ENCODE measurements around the gene BICC1.

Gene BICC1

DNA sequence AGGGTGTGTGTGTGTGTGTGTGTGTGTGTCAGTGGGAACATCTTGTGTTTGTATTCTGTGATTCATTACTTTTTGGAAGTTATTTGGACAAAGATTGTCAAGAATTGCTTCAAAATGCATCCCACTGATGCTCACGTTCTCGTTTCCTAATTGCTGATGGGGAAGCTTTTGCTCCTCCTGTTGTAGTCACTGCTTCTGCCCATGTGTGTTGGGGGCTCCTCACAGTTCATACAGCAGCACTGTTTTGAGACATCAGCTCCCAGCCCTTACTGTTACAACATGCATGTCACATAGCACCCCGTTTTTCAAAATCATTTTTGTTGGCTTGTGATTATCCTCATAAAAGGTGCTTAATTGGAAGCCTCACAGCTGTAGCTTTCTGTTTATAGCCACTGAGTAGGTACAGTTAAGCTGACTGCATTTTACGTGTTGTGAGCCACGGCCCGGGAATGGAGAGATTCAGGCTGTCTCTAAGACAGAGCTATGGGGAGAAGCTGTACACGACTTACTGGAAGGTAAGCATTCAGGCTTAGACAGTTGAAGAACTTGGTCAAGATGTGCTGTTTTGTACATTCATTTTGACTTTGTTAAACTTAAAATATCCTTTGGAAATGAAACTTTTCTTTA lies 87.4 kb downstream of the BICC1 start:
- DNase-seq (ENCODE audit: low read depth) = no peak

DNA sequence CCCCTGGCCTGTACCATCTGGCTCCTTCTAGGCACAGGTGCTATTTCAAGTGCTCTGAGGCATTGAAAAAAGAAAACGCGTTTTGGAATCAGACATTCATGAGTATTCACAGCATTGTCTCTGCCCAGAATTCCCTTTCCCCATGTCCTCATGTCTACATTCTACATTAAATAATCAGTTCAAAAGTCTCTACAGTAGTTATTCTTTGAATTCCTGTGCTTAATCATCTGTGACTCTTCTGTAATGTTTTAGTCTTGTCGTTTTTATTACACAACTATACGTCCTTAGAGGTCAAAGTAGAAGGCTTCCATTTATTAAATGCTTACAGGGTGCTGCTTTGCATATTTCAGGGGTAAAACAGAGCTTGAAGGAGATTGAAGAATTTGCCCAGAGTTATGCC lies 95.7 kb downstream of the BICC1 start:
- no peak for DNase-seq (ENCODE audit: low read depth)

DNA sequence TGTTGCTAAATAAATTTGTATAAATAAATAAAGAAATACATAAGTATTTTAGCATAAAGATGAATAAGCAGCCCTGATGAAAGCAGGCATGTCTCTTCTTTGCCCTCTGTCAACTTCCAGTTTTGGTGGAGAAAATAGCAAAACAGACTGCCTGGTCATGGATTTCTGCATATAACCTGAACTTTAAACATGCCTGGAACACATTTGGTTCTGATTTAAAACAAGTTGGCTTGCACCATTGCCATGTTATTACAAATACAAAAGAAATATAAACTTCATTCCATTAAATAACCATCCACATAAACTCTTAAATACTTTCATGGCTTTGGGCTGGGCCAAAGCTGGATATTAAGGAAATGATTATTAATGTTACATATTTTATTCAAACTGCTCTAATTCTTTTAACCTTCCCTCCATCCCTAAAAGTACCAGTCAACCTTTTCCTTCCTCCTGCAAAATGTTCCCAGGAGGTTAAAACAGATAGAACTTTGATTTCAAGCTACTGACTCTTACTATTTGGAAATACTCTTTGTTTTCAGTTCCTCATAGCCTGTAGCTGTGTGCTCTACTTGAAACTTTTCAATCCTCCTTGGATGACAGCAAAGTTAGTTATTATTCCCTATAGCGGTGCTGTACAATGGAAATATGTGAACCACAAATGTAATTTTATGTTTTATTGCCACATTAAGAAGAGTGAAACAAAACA lies 96.3 kb downstream of the BICC1 start:
- no peak for DNase-seq (ENCODE audit: low read depth)

DNA sequence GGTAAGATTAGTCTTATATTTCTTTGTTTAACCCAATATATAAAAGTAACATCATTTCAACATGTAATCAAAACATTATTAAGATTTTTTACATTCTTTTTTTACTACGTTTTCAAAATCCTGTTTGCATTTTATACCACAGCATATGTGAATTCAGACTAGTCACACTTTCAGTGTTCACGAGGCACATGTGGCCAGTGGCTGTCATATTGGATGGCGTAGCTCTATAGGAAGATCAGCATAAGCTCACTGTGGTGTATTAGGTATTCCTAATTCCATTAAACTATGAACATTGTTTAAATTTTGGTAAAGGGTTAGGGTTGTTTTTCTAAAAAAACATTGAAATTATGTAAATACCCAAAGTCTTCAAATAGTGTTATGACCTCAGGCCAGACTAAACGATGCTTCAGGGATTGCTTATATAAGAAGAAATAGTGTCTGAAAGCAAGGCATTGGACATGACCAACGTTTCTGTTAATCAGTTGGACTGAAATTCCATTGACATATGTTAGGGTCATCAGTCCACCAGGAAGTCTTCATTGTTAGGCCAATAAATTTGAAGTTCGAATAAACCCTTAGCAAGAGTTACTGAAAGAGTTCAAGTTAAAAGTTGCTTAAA lies 97.0 kb downstream of the BICC1 start:
- no peak for DNase-seq (ENCODE audit: low read depth)

DNA sequence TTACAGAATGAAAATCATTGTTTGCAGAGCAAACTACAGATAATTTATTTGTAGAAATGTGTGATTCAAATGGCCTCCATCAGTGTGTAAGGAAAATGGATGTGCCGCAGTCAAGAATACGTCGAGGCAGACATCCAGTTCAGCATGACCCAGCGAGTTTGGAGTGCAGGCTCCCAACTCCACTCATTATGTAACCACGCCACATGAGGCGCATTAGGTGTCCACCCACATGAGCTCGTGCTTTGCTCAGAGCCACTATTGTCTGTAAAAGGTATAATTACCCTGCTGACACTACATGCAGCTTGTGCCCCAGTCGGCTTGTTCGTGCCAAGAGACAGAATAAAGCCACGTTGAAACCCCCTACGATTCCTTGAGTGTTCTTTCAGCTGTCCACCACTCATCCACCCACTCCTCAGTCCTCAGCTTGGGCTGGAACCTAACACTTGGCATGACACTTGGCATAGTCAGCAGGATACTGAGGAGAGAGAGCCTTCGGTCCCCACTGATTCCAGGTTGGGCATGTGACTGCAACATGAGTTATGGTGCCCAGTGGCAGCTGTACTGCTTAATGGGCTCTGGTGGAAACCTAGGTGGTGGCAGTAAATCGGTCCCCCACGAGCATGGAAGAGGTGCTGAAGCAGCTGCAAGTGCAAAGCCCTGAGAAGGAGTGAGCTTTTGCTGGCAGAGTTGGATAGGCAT lies 102.7 kb downstream of the BICC1 start:
- DNase-seq (ENCODE audit: low read depth) = no peak

DNA sequence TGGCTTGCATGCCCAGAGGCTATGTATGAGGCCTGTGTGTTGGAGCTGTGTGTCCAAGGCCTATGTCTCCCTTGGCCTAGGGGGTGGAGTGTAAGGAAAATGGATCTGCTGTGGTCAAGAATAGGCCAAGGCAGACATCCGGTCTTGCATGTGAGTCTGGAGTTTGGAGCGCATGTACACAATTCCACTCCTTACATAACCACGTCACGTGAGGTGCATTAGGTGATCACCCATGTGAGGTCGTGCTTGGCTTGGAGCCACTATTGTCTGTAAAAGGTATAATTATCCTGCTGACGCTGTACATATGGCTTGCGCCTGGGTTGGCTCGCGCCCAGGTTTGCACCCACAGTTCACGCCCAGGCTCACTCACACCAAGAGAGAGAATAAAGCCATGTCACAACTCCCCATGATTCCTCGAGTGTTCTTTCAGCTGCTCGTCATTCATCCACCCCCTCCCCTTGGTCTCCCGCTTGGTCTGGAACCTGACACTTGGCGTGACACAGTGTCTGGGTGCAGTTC lies 105.5 kb downstream of the BICC1 start:
- DNase-seq (ENCODE audit: low read depth) = no peak

DNA sequence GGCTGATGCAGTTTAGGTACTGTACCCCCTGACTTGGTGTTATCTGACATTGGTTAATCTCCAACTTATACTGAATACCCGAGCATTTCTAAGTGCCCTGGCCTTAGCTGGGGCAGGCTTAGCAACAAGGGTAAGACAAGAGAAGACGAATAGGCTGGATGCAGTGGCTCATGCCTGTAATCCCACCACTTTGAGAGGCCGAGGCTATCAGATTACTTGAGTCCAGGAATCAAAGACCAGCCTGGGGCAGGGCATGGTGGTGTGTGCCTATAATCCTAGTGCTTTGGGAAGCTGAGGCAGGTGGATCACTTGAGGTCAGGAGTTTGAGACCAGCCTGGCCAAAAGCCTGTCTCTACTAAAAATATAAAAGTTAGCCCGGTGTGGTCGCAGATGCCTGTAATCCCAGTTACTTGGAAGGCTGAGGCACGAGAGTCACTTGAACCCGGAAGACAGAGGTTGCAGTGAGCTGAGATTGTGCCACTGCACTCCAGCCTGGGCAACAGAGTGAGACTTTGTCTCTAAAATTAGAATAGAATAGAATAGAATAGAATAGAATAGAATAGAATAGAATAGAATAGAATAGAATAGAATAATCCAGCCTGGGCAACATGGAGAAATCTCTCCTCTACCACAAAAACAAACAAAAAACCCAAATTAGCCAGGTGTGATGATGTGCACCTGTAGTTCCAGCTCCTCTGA lies 108.9 kb downstream of the BICC1 start:
- DNase-seq (ENCODE audit: low read depth) = no peak

DNA sequence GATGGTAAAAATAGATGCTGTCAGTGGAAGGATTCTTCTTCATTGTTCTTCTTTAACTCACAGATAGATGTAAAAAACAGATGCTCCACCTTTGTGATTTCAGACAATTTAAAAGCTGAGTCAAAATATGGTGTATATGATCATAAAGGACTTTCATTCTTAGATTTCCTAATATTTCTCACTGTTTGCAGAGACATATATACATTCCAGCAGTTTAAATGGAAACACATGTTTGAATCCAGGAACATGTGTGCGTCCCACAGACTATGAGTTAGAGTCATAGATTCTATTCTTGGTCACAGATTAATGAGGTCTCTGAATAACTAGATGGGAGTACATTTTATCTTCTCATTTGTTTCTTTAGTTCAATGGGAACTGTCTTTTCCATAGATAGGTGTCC lies 109.6 kb downstream of the BICC1 start:
- no peak for DNase-seq (ENCODE audit: low read depth)

DNA sequence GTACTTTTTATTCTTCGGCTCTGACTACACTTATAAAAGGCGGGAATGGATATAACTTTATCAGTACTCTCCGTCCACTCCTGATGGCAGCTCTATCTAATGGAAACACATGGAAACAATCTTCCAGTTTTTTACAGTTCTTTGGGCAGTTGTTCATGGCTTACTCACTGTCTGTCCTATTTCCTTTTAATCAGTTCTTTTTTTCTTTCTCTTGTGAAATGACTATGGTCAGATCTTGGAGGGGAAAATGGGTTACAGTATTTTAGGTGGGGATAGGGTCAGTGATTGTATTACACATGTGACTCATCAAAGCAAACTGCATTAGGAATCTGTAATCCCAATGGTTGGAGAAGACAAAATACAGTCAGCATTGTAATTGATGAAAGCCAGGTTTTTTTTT lies 112.4 kb downstream of the BICC1 start:
- DNase-seq (ENCODE audit: low read depth) = no peak

DNA sequence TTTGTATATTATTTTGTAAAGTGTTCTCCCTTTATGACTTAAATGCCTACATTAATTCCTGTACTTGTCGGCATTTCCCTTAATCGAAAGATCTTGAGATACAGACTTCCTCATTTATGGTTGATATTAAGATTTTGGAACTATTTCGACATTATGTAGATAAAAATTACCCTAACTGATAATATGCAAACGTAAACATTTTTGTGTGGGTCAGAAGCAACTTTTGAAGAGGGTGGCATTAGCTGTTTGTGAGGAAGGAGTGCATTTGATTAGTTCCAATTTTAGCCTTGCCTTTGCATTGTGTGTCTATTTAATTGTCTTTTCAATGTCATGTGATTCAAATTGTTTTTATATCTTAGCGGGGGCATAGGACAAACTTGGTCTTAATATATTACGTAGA lies 114.7 kb downstream of the BICC1 start:
- DNase-seq (ENCODE audit: low read depth) = no peak

DNA sequence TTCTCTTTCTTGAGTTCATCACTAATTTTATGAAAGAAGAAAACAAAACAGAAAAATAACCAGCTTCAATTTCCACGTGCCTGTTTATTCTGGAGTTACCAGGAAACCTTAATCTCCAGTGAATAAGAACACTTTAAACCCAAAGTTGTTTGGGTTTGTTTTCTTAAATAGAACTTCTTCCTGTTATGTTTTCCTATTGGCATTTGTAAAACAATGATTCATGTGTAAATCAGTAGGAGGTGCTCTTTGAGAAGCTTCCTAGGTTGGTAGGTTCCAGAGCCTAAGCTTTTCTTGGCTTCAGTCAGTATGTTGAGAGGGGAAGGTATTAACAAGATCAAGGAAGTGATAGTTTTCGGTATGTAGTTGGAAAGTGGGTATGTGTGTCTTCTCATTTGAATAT lies 119.0 kb downstream of the BICC1 start:
- no peak for DNase-seq (ENCODE audit: low read depth)

DNA sequence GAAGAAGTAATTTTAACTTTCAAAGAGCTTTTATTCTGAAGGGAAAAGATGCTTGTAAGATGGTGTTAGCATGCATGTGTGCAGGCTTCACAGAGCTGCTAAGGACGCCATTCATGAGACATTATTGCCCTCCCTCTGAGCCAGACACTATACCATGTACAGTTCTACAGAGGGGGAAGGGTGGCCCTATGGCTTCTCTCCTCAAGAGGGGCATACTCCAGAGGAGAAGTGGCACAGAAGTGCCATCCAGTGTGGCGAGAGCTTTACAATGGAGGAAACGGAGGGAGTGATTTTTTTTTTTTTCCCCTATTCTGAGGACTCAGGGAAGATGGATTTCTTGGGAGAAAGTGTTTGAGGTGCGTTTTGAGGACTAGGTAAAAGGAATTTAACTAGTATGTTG lies 119.5 kb downstream of the BICC1 start:
- DNase-seq (ENCODE audit: low read depth) = no peak

DNA sequence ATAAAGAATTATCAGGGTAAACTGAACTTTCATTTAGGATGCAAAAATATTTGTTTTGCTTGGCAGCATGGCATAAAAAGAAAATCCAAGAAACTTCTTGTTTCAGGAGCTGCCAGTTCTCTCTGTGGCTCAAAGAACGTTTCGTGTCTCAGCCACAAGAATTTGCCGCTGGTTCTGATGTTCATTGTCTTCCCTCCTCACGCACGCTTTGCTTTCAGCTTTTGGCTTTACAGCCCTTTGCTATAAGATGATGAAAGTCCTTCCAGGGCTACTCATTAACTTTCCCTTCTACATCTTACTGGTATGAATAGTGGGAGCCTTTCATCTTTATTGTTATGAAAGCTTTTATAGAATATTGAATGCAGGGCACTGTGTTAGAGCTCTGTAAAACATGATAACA lies 124.7 kb downstream of the BICC1 start:
- no peak for DNase-seq (ENCODE audit: low read depth)

DNA sequence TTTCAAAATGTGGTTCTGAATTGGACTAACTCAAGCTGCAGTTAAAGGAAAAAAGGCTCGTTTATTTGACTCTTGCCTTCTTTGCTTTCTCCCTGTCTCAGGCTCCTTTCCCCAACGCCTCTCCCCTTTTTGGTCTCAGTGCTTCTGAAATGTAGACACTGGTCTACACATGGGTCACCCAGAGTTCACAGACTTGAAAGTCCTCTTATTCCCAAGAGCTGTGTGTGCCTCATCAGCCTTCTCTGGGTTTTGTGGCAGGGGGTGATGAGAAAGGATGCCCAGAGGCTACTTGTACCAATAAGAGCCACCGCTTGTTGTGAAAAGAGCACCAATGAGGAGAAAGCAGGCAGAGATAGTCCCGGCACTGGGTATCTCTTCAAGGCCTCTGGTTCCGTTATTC lies 125.7 kb downstream of the BICC1 start:
- no peak for DNase-seq (ENCODE audit: low read depth)

DNA sequence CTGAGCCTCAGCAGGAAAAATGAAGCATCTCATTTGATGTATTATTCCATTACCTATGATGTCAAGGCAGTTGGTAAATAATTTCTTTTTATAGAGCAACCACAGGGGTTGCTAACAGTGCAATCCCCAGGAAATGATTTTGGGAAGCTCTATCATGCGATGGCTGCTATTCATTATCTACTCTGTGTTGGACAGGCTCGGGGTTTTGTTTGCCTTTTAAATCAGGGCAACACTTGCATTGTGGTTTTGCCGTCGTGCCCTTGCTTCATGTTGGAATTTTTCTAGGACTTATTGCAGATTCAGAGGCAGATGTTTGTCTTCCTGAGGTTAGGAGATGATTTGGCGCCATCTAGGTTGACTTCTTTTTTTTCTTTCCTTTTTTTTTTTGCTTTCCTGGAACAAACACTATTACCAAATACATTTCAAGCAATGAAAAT lies 128.4 kb downstream of the BICC1 start:
- no peak for DNase-seq (ENCODE audit: low read depth)

DNA sequence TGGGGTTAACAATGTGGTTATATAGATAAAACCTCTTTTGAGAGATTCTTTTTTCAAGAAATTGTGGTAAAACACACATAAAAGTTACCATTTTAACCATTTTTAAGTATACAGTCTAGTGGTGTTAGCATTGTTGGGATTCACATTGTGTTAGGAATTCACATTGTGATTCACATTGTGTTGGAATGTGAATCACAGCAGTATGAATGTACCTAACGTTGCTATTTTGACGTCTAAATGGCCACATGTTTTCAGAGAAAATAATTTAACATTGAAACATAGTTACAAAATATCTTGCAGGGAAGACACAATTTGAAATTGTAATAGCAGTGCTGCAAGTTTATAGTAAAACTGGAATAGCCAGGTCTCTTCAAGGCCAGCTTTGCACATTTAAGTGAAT lies 129.0 kb downstream of the BICC1 start:
- DNase-seq (ENCODE audit: low read depth) = no peak

DNA sequence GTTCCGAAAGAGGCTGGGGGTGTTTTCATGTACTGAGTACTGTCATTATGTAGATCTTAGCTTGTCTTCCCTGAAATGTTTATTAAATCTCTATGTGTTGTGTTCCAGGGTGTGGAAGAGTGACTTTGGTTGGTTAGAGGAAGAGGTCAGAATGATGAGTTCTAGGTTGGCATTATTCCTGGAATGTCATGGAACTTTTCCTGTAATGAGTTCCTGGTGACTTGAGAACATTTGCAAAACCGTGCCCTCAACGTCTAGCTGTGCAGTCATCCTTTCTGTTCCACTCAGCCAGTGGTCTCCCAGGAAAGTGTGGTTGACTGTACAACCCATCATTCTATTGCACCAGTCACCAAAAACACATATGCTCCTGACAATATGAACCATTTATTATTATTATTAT lies 129.6 kb downstream of the BICC1 start:
- no peak for DNase-seq (ENCODE audit: low read depth)

DNA sequence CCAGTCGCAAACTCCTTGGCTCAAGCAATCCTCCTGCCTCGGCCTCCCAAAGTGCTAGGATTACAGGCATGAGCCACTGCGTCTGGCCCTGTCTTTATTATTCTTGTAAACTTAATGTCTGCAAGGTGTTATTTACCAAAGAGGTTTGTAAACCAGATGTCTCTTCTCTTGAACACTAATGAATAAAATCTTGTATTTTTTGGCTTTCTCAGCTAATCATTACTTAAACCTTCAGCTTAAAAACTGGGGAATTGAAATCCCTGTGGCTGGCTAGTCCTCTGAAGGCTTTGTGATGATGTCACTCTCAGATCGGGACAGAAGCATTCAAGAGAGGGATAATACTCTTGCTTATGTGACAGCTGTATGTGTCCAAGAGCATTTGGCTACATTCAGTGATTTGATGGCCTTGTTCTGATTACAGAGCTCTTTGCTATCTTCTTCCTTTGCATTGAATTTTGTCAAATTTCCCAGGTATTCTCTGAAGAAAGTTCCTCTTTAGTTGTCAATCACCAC lies 130.3 kb downstream of the BICC1 start:
- no peak for DNase-seq (ENCODE audit: low read depth)

DNA sequence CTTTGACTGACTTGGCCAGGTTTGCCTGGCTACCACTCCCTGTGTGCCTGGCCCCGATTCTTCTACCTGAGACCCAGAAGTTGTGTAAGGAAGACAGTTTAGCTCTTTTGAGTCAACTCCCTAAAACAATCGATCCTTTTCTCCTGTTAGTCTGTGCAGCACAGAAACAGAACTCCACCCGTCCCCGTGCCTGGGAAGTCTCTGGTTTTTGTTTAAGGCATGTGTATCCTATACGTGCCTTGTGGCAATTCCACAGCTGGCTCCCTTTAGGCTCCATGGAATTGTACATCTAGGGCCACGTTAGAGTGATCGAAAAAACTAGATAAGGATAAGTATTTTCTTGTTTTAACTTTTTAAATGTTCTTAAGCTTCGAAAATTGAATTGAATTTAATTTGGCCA lies 131.6 kb downstream of the BICC1 start:
- no peak for DNase-seq (ENCODE audit: low read depth)

DNA sequence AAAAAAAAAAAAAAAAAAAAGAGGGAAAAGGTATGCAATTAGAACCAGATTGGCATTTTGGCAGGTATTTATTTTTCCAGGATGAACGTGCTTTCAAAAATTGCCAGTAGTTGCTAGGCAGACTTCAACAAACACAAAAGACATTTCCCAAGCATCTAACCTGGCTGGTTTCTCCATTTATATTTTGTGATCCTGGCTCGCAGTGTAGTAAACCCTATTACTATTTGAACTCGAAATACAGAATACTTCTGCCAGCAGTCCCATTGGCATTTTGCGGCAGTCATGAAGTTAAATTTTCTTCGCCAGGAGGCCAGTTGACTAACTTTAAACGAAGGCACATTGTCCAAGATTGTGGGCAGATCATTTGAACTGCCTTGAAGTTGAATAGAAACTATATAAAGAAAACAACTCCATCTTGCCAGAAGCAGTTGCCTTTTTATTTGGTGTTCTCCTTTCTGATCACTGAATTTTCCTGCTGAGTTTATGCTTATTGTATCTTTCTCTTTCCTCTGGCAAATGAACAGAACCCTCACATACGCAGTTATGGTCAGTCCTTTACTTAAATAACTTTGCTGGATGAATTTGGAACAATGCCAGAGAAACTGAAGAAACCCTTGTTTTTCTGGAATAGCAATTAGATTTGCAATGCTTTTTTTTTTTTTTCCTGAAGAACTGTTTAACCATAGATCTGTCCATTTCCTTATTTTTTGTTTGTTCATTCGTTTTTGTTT lies 132.9 kb downstream of the BICC1 start:
- DNase-seq (ENCODE audit: low read depth) = no peak

DNA sequence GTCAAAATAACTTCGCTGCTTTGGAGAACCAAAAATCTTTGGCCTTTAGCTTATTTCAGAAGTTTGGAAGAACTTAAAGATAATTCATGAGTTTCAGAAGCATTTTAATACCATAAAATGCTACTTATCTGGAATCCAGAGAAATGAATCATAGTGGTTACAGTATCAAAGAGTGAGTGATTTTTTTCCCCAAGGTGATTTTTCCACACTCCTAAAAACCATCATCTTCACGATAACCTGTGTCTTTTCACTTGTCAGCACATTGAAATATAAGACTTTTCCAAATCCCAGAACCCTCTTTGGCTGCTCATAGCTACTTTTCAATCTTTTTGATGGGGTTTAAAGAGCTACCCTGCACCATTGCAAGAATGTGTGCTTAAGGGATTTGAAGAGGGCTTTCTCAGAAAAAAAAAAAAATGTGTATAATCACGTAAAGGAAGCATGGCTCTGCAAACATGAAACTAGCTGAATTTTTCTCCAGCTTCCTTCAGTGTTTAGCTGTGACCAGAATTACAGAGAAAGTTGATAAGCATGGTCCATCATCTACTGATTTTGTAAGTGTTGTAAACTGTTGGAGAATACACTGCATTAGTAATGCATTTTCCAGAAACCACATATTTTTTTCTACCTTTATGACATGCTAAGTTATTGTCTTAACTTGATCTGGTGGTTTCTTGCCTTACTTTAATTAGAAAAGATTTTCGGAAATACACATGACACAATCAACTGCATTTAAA lies 134.9 kb downstream of the BICC1 start:
- DNase-seq (ENCODE audit: low read depth) = no peak

All from stimulated activated CD8-positive, alpha-beta memory T cell treated with anti-CD3 and anti-CD28 coated beads, Interleukin-12 subunit alpha, Interleukin-12 subunit beta, amount 100 ng/mL, for 1 hour (primary cell).